Measurements from ENCODE around the gene NPHS2. TPM values are rescaled to one million over a fixed set of nuclear protein-coding genes. Genes with fewer than 3 reads are reported as not detected.

NPHS2 gene
- total and polyA plus RNA-seq, 2 of the 13 experiments (the other 11 are each of a cell fraction or from before 2014, with no cell fraction given) = not detected

DNA sequence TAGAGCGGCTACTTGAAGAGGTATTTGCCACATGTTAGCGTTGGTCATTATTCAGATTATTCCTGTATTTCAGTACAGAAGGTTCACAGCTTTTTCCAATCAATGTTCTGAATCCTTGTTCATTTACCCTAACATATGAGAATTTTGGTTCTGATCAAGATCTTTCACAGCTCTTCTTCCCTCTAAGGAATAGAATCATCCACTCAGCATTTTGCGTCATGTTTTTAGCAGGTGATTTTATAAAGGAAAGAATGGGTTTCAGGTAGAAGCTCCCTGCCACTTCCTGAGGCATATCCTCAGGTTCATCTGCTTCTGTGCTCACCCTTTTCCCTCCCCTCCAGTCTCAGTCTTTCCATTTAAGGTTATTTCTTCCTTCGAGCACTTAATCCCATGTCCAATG, 66.4 kb downstream of the NPHS2 start:
- no peak for DNase-seq (ENCODE audit: low spot score)
- FAIRE-seq = no peak
- H4K20me1 ChIP-seq (ENCODE audit: insufficient read depth, low read length) = no peaks in the 10 kb centered on the region
- no peaks in the 10 kb centered on the region for H3K4me1 ChIP-seq (ENCODE audit: insufficient read depth, low read length)
- no peaks in the 10 kb centered on the region for H3K79me2 ChIP-seq (ENCODE audit: insufficient read depth, low read length)
- H3K9ac ChIP-seq (ENCODE audit: insufficient read depth, low read depth, low read length) = no peak overlapping the region
- TF ChIP-seq NR2F6 (IDR thresholded peaks at IDR 0.05) (no peak), NR2F6 (CRISPR knock-in tag; IDR thresholded peaks at IDR 0.05) (no peak), ZSCAN25 (CRISPR knock-in tag; IDR thresholded peaks at IDR 0.05) (no peak), ZNF660 (CRISPR knock-in tag; IDR thresholded peaks at IDR 0.05; ENCODE audit: borderline replicate concordance, low read depth) (no peak), MAFF (IDR thresholded peaks at IDR 0.05; ENCODE audit: low read depth, low read length) (peak; percentile 38; the same call in 1 of the 2 replicates), EEA1 (CRISPR knock-in tag; IDR thresholded peaks at IDR 0.05; ENCODE audit: borderline replicate concordance) (no peak), MAFK (conservative IDR thresholded peaks at IDR 0.05 in 1 of 2, IDR thresholded peaks at IDR 0.05 in 1 of 2; ENCODE audit: low read length in 2 of 2) (peak; percentile 39 to 55; a peak in 3 of 4 replicates), ZNF235 (CRISPR knock-in tag; IDR thresholded peaks at IDR 0.05; ENCODE audit: borderline replicate concordance) (no peak)
- intact Hi-C loops (cut with micrococcal nuclease; ENCODE audit: unreplicated experiment) = no loop called here
- BruUV-seq (replicated peaks) = no TSS peak
- CTCF ChIA-PET (ENCODE audit: low intra/inter-chr PET ratio, low total read pairs) = no interaction called here
- no peak overlapping the region for H3K27ac ChIP-seq (ENCODE audit: extremely low read length, insufficient read depth, low read length)
- in situ Hi-C loops (cut with HindIII; ENCODE audit: extremely low pct_ligation_motif_present, low pct_unique_long_range_greater_than_20kb) = no loop called here
- POLR2A ChIA-PET = no interaction called here
- no peak overlapping the region for H2AFZ ChIP-seq (ENCODE audit: low read length)
- no peaks in the 10 kb centered on the region for H3K9me3 ChIP-seq (ENCODE audit: low read length)
- H3K36me3 ChIP-seq (replicated peaks in 1 of 2; ENCODE audit: control insufficient read depth in 1 of 2, insufficient read depth in 2 of 2, low read length in 2 of 2) = no peaks in the 10 kb centered on the region
- H3K27me3 ChIP-seq (ENCODE audit: control insufficient read depth in 1 of 2, insufficient read depth in 2 of 2, low read length in 2 of 2) = no peaks in the 10 kb centered on the region
- H3K4me2 ChIP-seq (ENCODE audit: low read depth, low read length) = no peak overlapping the region
- 37% methylated on average over 4 of the region's 4 CpGs for WGBS (ENCODE audit: low lambda C conversion rate)
- no peak overlapping the region for H3K4me3 ChIP-seq (replicated peaks in 1 of 3; ENCODE audit: insufficient read depth in 1 of 3, low read depth in 2 of 3, low read length in 3 of 3)
- ATAC-seq = no peak

DNA sequence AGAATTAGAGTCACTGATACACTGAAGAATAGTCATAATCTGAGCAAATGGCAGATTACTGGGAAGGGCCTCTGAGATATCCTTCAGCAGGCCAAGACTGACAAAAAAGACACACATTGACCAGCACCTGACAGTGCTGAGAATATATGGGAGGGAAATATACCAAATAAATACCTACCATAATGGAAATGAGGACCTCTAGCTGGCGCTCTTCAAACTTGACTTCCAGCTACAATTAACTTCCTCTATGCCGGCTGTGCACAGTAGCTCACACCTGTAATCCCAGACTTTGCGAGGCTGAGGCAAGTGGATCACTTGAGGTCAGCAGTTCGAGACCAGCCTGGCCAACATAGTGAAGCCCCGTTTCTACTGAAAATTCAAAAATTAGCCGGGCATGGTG, 69.5 kb downstream of the NPHS2 start:
- no peaks in the 10 kb centered on the region for H4K20me1 ChIP-seq (ENCODE audit: insufficient read depth, low read length)
- in situ Hi-C loops (cut with HindIII; ENCODE audit: extremely low pct_ligation_motif_present, low pct_unique_long_range_greater_than_20kb) = no loop called here
- DNase-seq (ENCODE audit: low spot score) (no peak), FAIRE-seq (no peak), ATAC-seq (no peak)
- H3K9ac ChIP-seq (ENCODE audit: insufficient read depth, low read depth, low read length) = no peak overlapping the region
- H3K27ac ChIP-seq (ENCODE audit: extremely low read length, insufficient read depth, low read length) = no peak overlapping the region
- intact Hi-C loops (cut with micrococcal nuclease; ENCODE audit: unreplicated experiment) = no loop called here
- BruUV-seq (replicated peaks) = no TSS peak
- H3K36me3 ChIP-seq (replicated peaks in 1 of 2; ENCODE audit: control insufficient read depth in 1 of 2, insufficient read depth in 2 of 2, low read length in 2 of 2) = no peaks in the 10 kb centered on the region
- ChIA-PET CTCF (ENCODE audit: low intra/inter-chr PET ratio, low total read pairs) (no interaction called here), POLR2A (no interaction called here)
- no peaks in the 10 kb centered on the region for H3K27me3 ChIP-seq (ENCODE audit: control insufficient read depth in 1 of 2, insufficient read depth in 2 of 2, low read length in 2 of 2)
- H3K9me3 ChIP-seq (ENCODE audit: low read length) = no peaks in the 10 kb centered on the region
- no peak overlapping the region for H3K4me2 ChIP-seq (ENCODE audit: low read depth, low read length)
- no peak overlapping the region for H3K4me3 ChIP-seq (replicated peaks in 1 of 3; ENCODE audit: insufficient read depth in 1 of 3, low read depth in 2 of 3, low read length in 3 of 3)
- no peak for TF ChIP-seq RBM39 (IDR thresholded peaks at IDR 0.05; ENCODE audit: low read depth, low read length, poor library complexity, severe bottlenecking)
- TF ChIP-seq ZNF335 (CRISPR knock-in tag; IDR thresholded peaks at IDR 0.05) = no peak
- H2AFZ ChIP-seq (ENCODE audit: low read length) = no peak overlapping the region
- 33% methylated on average over 3 of the region's 6 CpGs for WGBS (ENCODE audit: low lambda C conversion rate)
- no peaks in the 10 kb centered on the region for H3K79me2 ChIP-seq (ENCODE audit: insufficient read depth, low read length)
- H3K4me1 ChIP-seq (ENCODE audit: insufficient read depth, low read length) = no peaks in the 10 kb centered on the region

Small RNA genes lying within 50 kb of the gene (small RNA-seq; reads per million reads assigned to genes)
- 0 reads per million in 3 experiments for gene RNU5F-2P (ENCODE audit: insufficient read depth in 2 of 3, insufficient read length in 3 of 3, low read depth in 2 of 3, low replicate concordance in 1 of 3)

Other genes starting within 250 kb of the NPHS2 start
- gene AXDND1, start 210.0 kb downstream of the NPHS2 start, total RNA-seq (2016; rRNA removed; fragmentation: Illumina TruSeq; extraction: Trizol) = 0.14 and 0.40 TPM in 2 replicates
- 0.15 and 0.46 TPM in 2 replicates for gene AXDND1, start 210.0 kb downstream of the NPHS2 start, polyA plus RNA-seq (2011; rRNA removed)
- gene TDRD5, start 15.9 kb upstream of the NPHS2 start, total RNA-seq (2016; rRNA removed; fragmentation: Illumina TruSeq; extraction: Trizol) = not detected in 2 replicates
- not detected in 2 replicates for gene TDRD5, start 15.9 kb upstream of the NPHS2 start, polyA plus RNA-seq (2011; rRNA removed)
- gene FAM163A, start 167.3 kb upstream of the NPHS2 start, total RNA-seq (2016; rRNA removed; fragmentation: Illumina TruSeq; extraction: Trizol) = not detected in 2 replicates
- not detected in 2 replicates for gene FAM163A, start 167.3 kb upstream of the NPHS2 start, polyA plus RNA-seq (2011; rRNA removed)

All from HepG2 (cell line).